Activated naive CD4-positive, alpha-beta T cell treated with anti-CD3 and anti-CD28 coated beads, Interleukin-2, amount 50 U/mL, for 24 hours (primary cell): ENCODE measurements around the gene PTPRD.

Experiments used
- H3K27ac Mint-ChIP-seq: one replicate; pipeline ENCODE4 v1.8.0; 2021; ENCODE audit warnings: mild to moderate bottlenecking, mixed read lengths
- H3K27me3 Mint-ChIP-seq: one replicate; pipeline ENCODE4 v1.8.0; 2021; ENCODE audit warnings: mixed read lengths
- H3K36me3 Mint-ChIP-seq: one replicate; pipeline ENCODE4 v1.8.0; 2021; ENCODE audit warnings: mixed read lengths
- H3K4me1 Mint-ChIP-seq: one replicate; pipeline ENCODE4 v1.8.0; 2021; ENCODE audit warnings: mixed read lengths
- H3K4me3 Mint-ChIP-seq: one replicate; pipeline ENCODE4 v1.8.0; 2021; ENCODE audit warnings: mild to moderate bottlenecking, mixed read lengths
- H3K9me3 Mint-ChIP-seq: one replicate; pipeline ENCODE4 v1.8.0; 2021; ENCODE audit warnings: mixed read lengths

The PTPRD gene

GRCh38 chr9:8751406-8751930, 1861.3 kb downstream of the PTPRD start:
- no peaks in the 10 kb centered on the region for H3K4me1 Mint-ChIP-seq
- H3K27ac Mint-ChIP-seq = no peak overlapping the region
- no peaks in the 10 kb centered on the region for H3K27me3 Mint-ChIP-seq
- no peaks in the 10 kb centered on the region for H3K36me3 Mint-ChIP-seq
- no peak overlapping the region for H3K4me3 Mint-ChIP-seq
- no peaks in the 10 kb centered on the region for H3K9me3 Mint-ChIP-seq

- no peak overlapping the region for H3K27ac Mint-ChIP-seq
- no peaks in the 10 kb centered on the region for H3K27me3 Mint-ChIP-seq
- no peak overlapping the region for H3K4me3 Mint-ChIP-seq
- H3K36me3 Mint-ChIP-seq = no peaks in the 10 kb centered on the region
- no peaks in the 10 kb centered on the region for H3K9me3 Mint-ChIP-seq
- no peaks in the 10 kb centered on the region for H3K4me1 Mint-ChIP-seq
These were observed 1862.2 kb downstream of the PTPRD start for GRCh38 chr9:8750639-8751051.

- no peak overlapping the region for H3K27ac Mint-ChIP-seq
- H3K4me3 Mint-ChIP-seq = no peak overlapping the region
- H3K4me1 Mint-ChIP-seq = no peaks in the 10 kb centered on the region
- H3K36me3 Mint-ChIP-seq = no peaks in the 10 kb centered on the region
- H3K9me3 Mint-ChIP-seq = no peaks in the 10 kb centered on the region
- no peaks in the 10 kb centered on the region for H3K27me3 Mint-ChIP-seq
These were observed 1867.5 kb downstream of the PTPRD start for GRCh38 chr9:8745347-8745746.

- Mint-ChIP-seq H3K27ac (no peak overlapping the region), H3K4me1 (no peaks in the 10 kb centered on the region), H3K9me3 (peaks cover 4% of the 10 kb centered on the region), H3K4me3 (no peak overlapping the region), H3K27me3 (no peaks in the 10 kb centered on the region), H3K36me3 (no peaks in the 10 kb centered on the region)
These were observed 1873.9 kb downstream of the PTPRD start for GRCh38 chr9:8738945-8739344.

GRCh38 chr9:8736805-8737204, 1876.0 kb downstream of the PTPRD start:
- Mint-ChIP-seq H3K4me3 (no peak overlapping the region), H3K9me3 (peaks cover 4% of the 10 kb centered on the region), H3K27ac (no peak overlapping the region), H3K36me3 (no peaks in the 10 kb centered on the region), H3K27me3 (no peaks in the 10 kb centered on the region), H3K4me1 (no peaks in the 10 kb centered on the region)

GRCh38 chr9:8734760-8735159, 1878.0 kb downstream of the PTPRD start:
- Mint-ChIP-seq H3K4me1 (no peaks in the 10 kb centered on the region), H3K27me3 (peaks cover 1% of the 10 kb centered on the region), H3K27ac (no peak overlapping the region), H3K36me3 (no peaks in the 10 kb centered on the region), H3K4me3 (no peak overlapping the region), H3K9me3 (no peaks in the 10 kb centered on the region)

GRCh38 chr9:8733131-8733954, 1879.5 kb downstream of the PTPRD start:
- Mint-ChIP-seq H3K27ac (no peak overlapping the region), H3K36me3 (no peaks in the 10 kb centered on the region), H3K9me3 (no peaks in the 10 kb centered on the region), H3K4me1 (no peaks in the 10 kb centered on the region), H3K27me3 (peaks cover 3% of the 10 kb centered on the region), H3K4me3 (no peak overlapping the region)

- Mint-ChIP-seq H3K27me3 (peaks cover 3% of the 10 kb centered on the region), H3K4me1 (no peaks in the 10 kb centered on the region), H3K4me3 (no peak overlapping the region), H3K27ac (no peak overlapping the region), H3K36me3 (no peaks in the 10 kb centered on the region), H3K9me3 (no peaks in the 10 kb centered on the region)
These were observed 1880.3 kb downstream of the PTPRD start for GRCh38 chr9:8732367-8733075.

- H3K4me1 Mint-ChIP-seq = no peaks in the 10 kb centered on the region
- H3K27me3 Mint-ChIP-seq = peaks cover 3% of the 10 kb centered on the region
- no peak overlapping the region for H3K4me3 Mint-ChIP-seq
- no peaks in the 10 kb centered on the region for H3K9me3 Mint-ChIP-seq
- H3K27ac Mint-ChIP-seq = no peak overlapping the region
- no peaks in the 10 kb centered on the region for H3K36me3 Mint-ChIP-seq
These were observed 1882.2 kb downstream of the PTPRD start for GRCh38 chr9:8730618-8731017.

GRCh38 chr9:8728910-8729309, 1883.9 kb downstream of the PTPRD start:
- no peaks in the 10 kb centered on the region for H3K36me3 Mint-ChIP-seq
- no peaks in the 10 kb centered on the region for H3K4me1 Mint-ChIP-seq
- H3K9me3 Mint-ChIP-seq = no peaks in the 10 kb centered on the region
- peaks cover 3% of the 10 kb centered on the region for H3K27me3 Mint-ChIP-seq
- H3K27ac Mint-ChIP-seq = no peak overlapping the region
- no peak overlapping the region for H3K4me3 Mint-ChIP-seq

GRCh38 chr9:8727191-8727590, 1885.6 kb downstream of the PTPRD start:
- no peak overlapping the region for H3K27ac Mint-ChIP-seq
- no peaks in the 10 kb centered on the region for H3K9me3 Mint-ChIP-seq
- H3K4me3 Mint-ChIP-seq = no peak overlapping the region
- H3K27me3 Mint-ChIP-seq = peaks cover 3% of the 10 kb centered on the region
- no peaks in the 10 kb centered on the region for H3K36me3 Mint-ChIP-seq
- H3K4me1 Mint-ChIP-seq = no peaks in the 10 kb centered on the region

- peaks cover 3% of the 10 kb centered on the region for H3K27me3 Mint-ChIP-seq
- H3K4me3 Mint-ChIP-seq = no peak overlapping the region
- H3K36me3 Mint-ChIP-seq = no peaks in the 10 kb centered on the region
- H3K4me1 Mint-ChIP-seq = no peaks in the 10 kb centered on the region
- no peak overlapping the region for H3K27ac Mint-ChIP-seq
- H3K9me3 Mint-ChIP-seq = no peaks in the 10 kb centered on the region
These were observed 1886.1 kb downstream of the PTPRD start for GRCh38 chr9:8726692-8727091.

- Mint-ChIP-seq H3K9me3 (no peaks in the 10 kb centered on the region), H3K4me1 (no peaks in the 10 kb centered on the region), H3K36me3 (no peaks in the 10 kb centered on the region), H3K27me3 (peaks cover 1% of the 10 kb centered on the region), H3K4me3 (no peak overlapping the region), H3K27ac (no peak overlapping the region)
These were observed 1887.2 kb downstream of the PTPRD start for GRCh38 chr9:8725635-8726034.

- Mint-ChIP-seq H3K36me3 (no peaks in the 10 kb centered on the region), H3K4me1 (no peaks in the 10 kb centered on the region)
These were observed 1888.4 kb downstream of the PTPRD start for GRCh38 chr9:8724284-8725018.

GRCh38 chr9:8723195-8723594, 1889.6 kb downstream of the PTPRD start:
- H3K4me3 Mint-ChIP-seq = no peak overlapping the region
- H3K27me3 Mint-ChIP-seq = no peaks in the 10 kb centered on the region
- H3K27ac Mint-ChIP-seq = no peak overlapping the region
- H3K4me1 Mint-ChIP-seq = no peaks in the 10 kb centered on the region
- no peaks in the 10 kb centered on the region for H3K36me3 Mint-ChIP-seq
- H3K9me3 Mint-ChIP-seq = no peaks in the 10 kb centered on the region

More at GRCh38 chr9:8724284-8725018, 1888.4 kb downstream of the PTPRD start:
- peaks cover under 1% of the 10 kb centered on the region for H3K27me3 Mint-ChIP-seq
- H3K4me3 Mint-ChIP-seq = no peak overlapping the region
- H3K9me3 Mint-ChIP-seq = no peaks in the 10 kb centered on the region
- no peak overlapping the region for H3K27ac Mint-ChIP-seq
